ENCODE measurements around the gene KRTAP2-3.
"Not testable (repeated sequence)": the region's sequence is repeated elsewhere in the genome, so short reads cannot be mapped to it uniquely, and the experiment has no call there.

KRTAP2-3 gene

GRCh38 chr17:41069031-41069430 lies 9.1 kb upstream of the KRTAP2-3 start:
- Histone ChIP-seq H3K9me3 (ENCODE audit: severe bottlenecking) (no peaks in the 10 kb centered on the region), H3K4me1 (ENCODE audit: insufficient read depth, poor library complexity, severe bottlenecking) (peaks cover 10% of the 10 kb centered on the region), H3K27ac (ENCODE audit: poor library complexity, severe bottlenecking) (no peak overlapping the region), H3K36me3 (ENCODE audit: low read depth) (no peaks in the 10 kb centered on the region), H3K27me3 (ENCODE audit: insufficient read depth, poor library complexity, severe bottlenecking) (no peaks in the 10 kb centered on the region), H3K4me3 (ENCODE audit: severe bottlenecking) (no peak overlapping the region)
- TF ChIP-seq CTCF (IDR thresholded peaks at IDR 0.05; ENCODE audit: poor library complexity, severe bottlenecking) = no peak
- DNase-seq (ENCODE audit: low spot score) (no peak), ATAC-seq (ENCODE audit: low read depth) (no peak)

- Histone ChIP-seq H3K27ac (ENCODE audit: poor library complexity, severe bottlenecking) (peak overlapping the region; percentile 28), H3K4me3 (ENCODE audit: severe bottlenecking) (no peak overlapping the region), H3K4me1 (ENCODE audit: insufficient read depth, poor library complexity, severe bottlenecking) (peaks cover 13% of the 10 kb centered on the region), H3K36me3 (ENCODE audit: low read depth) (no peaks in the 10 kb centered on the region), H3K9me3 (ENCODE audit: severe bottlenecking) (no peaks in the 10 kb centered on the region), H3K27me3 (ENCODE audit: insufficient read depth, poor library complexity, severe bottlenecking) (no peaks in the 10 kb centered on the region)
- no peak for TF ChIP-seq CTCF (IDR thresholded peaks at IDR 0.05; ENCODE audit: poor library complexity, severe bottlenecking)
- no peak for ATAC-seq (ENCODE audit: low read depth)
- no peak for DNase-seq (ENCODE audit: low spot score)
Measured at GRCh38 chr17:41067281-41067680, 7.4 kb upstream of the KRTAP2-3 start.

- Histone ChIP-seq H3K4me1 (ENCODE audit: insufficient read depth, poor library complexity, severe bottlenecking) (peaks cover 23% of the 10 kb centered on the region), H3K4me3 (ENCODE audit: severe bottlenecking) (no peak within 1 kb of the TSS), H3K27ac (ENCODE audit: poor library complexity, severe bottlenecking) (peak within 1 kb of the TSS; percentile 28), H3K27me3 (ENCODE audit: insufficient read depth, poor library complexity, severe bottlenecking) (no peaks in the 10 kb centered on the region), H3K9me3 (ENCODE audit: severe bottlenecking) (no peaks in the 10 kb centered on the region), H3K36me3 (ENCODE audit: low read depth) (no peaks in the 10 kb centered on the region)
- no peak for DNase-seq (ENCODE audit: low spot score)
- peak; percentile 79 for ATAC-seq (ENCODE audit: low read depth)
- TF ChIP-seq CTCF (IDR thresholded peaks at IDR 0.05; ENCODE audit: poor library complexity, severe bottlenecking) = no peak
Measured at GRCh38 chr17:41065829-41066624, 6.1 kb upstream of the KRTAP2-3 start, which contains the start of gene KRTAP2-4. TSS of gene KRTAP2-4 (minus strand) at chr17:41065879. CDS start at chr17:41065845, 34 bp downstream.

GRCh38 chr17:41065016-41065689 lies 5.2 kb upstream of the KRTAP2-3 start:
- peaks cover 32% of the 10 kb centered on the region for H3K4me1 ChIP-seq (ENCODE audit: insufficient read depth, poor library complexity, severe bottlenecking)
- H3K4me3 ChIP-seq (ENCODE audit: severe bottlenecking); H3K36me3 ChIP-seq (ENCODE audit: low read depth); DNase-seq (ENCODE audit: low spot score); H3K27ac ChIP-seq (ENCODE audit: poor library complexity, severe bottlenecking); H3K27me3 ChIP-seq (ENCODE audit: insufficient read depth, poor library complexity, severe bottlenecking); ATAC-seq (ENCODE audit: low read depth); H3K9me3 ChIP-seq (ENCODE audit: severe bottlenecking): not testable (repeated sequence)

GRCh38 chr17:41064301-41064700 lies 4.4 kb upstream of the KRTAP2-3 start:
- H3K4me3 ChIP-seq (ENCODE audit: severe bottlenecking) = no peak overlapping the region
- no peak for TF ChIP-seq CTCF (IDR thresholded peaks at IDR 0.05; ENCODE audit: poor library complexity, severe bottlenecking)
- ATAC-seq (ENCODE audit: low read depth) = no peak
- no peaks in the 10 kb centered on the region for H3K36me3 ChIP-seq (ENCODE audit: low read depth)
- H3K9me3 ChIP-seq (ENCODE audit: severe bottlenecking) = no peaks in the 10 kb centered on the region
- no peaks in the 10 kb centered on the region for H3K27me3 ChIP-seq (ENCODE audit: insufficient read depth, poor library complexity, severe bottlenecking)
- DNase-seq (ENCODE audit: low spot score) = no peak
- peaks cover 38% of the 10 kb centered on the region for H3K4me1 ChIP-seq (ENCODE audit: insufficient read depth, poor library complexity, severe bottlenecking)
- no peak overlapping the region for H3K27ac ChIP-seq (ENCODE audit: poor library complexity, severe bottlenecking)
